Measurements from ENCODE around the gene TBC1D26.
"Not testable (repeated sequence)": the region's sequence is repeated elsewhere in the genome, so short reads cannot be mapped to it uniquely, and the experiment has no call there.

TBC1D26 gene

DNA sequence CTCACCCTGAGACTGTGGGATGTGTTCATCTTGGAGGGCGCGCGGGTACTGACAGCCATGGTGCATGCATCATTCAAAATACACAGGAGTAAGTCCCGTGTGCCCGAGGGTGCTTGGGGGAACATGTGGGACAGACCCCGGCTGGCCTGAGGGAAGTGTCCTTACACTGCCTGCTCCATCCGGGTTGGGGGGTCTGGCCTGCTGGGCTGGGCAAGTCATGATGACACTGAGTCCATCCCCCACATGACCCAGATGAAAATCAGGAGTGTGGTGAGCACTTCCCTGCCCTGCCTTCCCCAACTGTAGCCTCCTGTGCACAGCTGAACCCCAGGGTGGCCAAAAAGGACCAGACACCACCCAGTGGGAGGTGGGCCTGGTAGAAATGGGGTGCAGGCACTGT lies 10.8 kb downstream of the TBC1D26 start:
- no peak for DNase-seq
- Histone ChIP-seq H3K4me1 (no peaks in the 10 kb centered on the region), H3K27me3 (no peaks in the 10 kb centered on the region), H3K4me3 (no peak overlapping the region), H3K9me3 (no peaks in the 10 kb centered on the region), H3K36me3 (no peaks in the 10 kb centered on the region), H3K27ac (no peak overlapping the region)
- intact Hi-C loops (cut with DNase I; ENCODE audit: low total_unique reads): no loop called here
- TF ChIP-seq, protein P1, sequence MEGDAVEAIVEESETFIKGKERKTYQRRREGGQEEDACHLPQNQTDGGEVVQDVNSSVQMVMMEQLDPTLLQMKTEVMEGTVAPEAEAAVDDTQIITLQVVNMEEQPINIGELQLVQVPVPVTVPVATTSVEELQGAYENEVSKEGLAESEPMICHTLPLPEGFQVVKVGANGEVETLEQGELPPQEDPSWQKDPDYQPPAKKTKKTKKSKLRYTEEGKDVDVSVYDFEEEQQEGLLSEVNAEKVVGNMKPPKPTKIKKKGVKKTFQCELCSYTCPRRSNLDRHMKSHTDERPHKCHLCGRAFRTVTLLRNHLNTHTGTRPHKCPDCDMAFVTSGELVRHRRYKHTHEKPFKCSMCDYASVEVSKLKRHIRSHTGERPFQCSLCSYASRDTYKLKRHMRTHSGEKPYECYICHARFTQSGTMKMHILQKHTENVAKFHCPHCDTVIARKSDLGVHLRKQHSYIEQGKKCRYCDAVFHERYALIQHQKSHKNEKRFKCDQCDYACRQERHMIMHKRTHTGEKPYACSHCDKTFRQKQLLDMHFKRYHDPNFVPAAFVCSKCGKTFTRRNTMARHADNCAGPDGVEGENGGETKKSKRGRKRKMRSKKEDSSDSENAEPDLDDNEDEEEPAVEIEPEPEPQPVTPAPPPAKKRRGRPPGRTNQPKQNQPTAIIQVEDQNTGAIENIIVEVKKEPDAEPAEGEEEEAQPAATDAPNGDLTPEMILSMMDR (IDR thresholded peaks at IDR 0.05): no peak

DNA sequence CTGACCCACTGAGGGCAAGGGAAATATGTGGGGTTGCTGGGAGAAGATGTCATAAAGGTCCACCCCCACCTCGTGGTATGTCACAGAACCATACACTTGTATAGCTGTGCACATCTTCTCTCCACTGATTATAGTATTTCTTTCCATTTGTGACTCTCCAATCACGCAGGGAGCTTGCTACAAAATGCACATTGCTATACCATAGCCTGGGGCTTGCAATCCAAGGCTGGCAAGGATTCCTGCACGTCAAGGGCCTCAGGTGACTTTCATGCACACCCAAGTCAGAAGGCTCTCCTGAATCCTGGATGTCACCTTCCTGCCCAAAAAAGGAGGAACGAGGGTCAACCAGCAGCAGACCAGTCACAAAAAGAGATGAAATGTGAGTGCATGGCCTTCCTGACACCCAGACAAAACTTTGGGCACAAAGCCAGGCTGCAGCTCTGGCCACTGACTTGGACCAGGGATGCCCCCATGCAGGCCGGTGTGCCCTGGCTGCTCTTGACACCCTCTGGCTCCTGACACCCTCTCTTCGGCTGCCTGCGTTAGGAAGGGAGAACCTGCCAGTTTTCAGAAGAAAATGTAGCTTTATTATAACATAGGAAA lies 12.1 kb downstream of the TBC1D26 start:
- TF ChIP-seq, protein P1 (IDR thresholded peaks at IDR 0.05): no peak
- Histone ChIP-seq H3K27me3 (no peaks in the 10 kb centered on the region), H3K27ac (no peak overlapping the region), H3K4me3 (no peak overlapping the region), H3K4me1 (no peaks in the 10 kb centered on the region), H3K36me3 (no peaks in the 10 kb centered on the region), H3K9me3 (no peaks in the 10 kb centered on the region)
- no peak for DNase-seq
- intact Hi-C loops (cut with DNase I; ENCODE audit: low total_unique reads): no loop called here

DNA sequence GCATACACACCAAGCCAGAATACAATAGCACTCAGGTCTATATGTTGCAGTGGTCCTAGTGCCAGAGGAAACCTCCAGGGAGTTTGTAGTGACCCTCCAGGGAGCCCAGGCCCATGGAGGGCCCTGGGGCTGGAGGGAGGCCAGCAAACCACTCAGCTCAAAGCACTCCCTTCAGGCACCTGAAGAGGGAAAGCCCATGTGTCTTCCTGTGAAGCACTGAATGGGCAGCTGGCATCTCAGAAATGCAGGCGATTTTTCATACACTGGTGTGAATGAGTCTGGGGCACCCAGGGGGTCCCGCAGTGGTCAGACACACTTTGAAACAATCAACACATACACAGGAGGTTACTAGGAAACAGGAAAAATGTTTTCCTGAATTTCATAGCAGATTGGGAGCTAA lies 12.8 kb downstream of the TBC1D26 start:
- no peaks in the 10 kb centered on the region for H3K4me1 ChIP-seq
- no peak overlapping the region for H3K27ac ChIP-seq
- H3K9me3 ChIP-seq: no peaks in the 10 kb centered on the region
- TF ChIP-seq, protein P1 (IDR thresholded peaks at IDR 0.05): no peak
- intact Hi-C loops (cut with DNase I; ENCODE audit: low total_unique reads): no loop called here
- H3K4me3 ChIP-seq: no peak overlapping the region
- H3K27me3 ChIP-seq: peaks cover 0 to 4% of the 10 kb centered on the region in 2 donors
- DNase-seq: no peak
- no peaks in the 10 kb centered on the region for H3K36me3 ChIP-seq

DNA sequence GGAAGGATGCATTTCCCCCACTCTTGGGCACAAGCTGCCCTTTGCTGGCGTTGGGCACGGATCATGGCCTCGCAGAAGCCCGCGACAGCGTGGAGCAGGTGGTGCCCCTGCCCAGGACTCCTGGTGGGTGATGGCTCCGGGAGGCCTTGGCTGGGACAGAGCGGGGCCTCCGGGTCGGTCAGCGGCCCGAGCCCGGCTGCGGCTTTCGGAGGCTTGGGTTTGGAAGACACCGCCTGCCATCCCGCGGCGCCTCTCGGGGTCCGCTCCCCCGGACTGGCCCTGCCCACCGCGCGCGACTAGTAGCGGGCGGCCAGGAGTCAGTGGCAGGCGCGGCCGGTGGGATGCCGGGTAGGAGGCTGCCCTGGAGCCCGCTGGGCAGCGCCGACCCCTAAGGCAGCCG lies 17.3 kb downstream of the TBC1D26 start:
- H3K27me3 ChIP-seq; DNase-seq; H3K4me3 ChIP-seq; H3K4me1 ChIP-seq; intact Hi-C loops (cut with DNase I; ENCODE audit: low total_unique reads); H3K27ac ChIP-seq; H3K9me3 ChIP-seq; H3K36me3 ChIP-seq: not testable (repeated sequence)

DNA sequence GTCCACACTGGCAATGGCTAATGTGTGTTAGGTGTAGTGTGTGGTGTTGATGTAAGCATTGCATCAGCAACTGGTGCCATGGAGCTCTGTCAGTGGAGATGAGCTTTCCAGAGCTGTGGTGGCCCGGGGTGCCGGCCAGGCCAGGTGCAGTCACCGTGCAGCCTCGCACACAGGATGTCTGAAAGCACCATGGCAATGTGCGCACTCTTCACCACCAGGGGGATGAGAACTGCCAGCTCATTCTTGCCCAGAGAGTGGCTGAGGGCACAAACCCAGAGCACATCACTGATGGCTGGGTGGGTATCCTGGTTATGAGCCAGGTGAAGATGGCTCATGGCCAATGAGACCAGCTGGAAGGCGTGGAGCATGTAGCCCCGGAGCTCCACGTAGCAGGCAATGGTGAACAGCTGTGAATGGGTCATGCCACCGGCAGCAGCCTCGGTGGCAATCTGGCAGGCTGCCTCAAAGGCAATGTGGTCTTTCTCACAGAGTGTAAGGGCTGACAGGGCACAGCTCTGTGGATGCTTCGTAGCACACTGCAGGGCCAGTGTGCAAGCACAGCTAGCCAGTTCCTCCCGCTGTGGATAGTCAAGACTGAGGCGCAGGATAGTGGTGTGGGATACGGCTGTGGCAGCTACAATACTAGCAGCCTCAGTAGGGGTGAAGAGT lies 36.9 kb downstream of the TBC1D26 start:
- H3K9me3 ChIP-seq: not testable (repeated sequence)

DNA sequence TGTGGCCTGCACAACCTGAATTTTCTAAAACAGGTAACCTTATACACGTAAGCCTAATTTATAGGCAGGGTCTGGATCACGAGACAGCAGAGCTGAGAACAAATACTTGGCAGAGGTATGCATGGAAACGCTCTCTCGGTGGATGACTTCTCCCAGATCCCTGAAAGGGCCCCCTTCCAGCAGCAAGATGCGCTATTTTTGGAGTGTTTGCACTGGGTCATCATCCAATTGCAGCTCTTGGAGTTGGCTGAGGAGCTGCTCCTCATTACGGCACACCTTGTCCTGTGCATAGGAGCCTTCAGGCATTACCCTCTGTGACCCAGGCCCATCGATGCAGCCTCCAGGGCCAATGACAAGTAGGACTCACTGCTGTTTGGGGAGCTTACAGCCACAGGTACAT lies 38.6 kb downstream of the TBC1D26 start:
- H3K4me1 ChIP-seq; H3K36me3 ChIP-seq; H3K9me3 ChIP-seq; intact Hi-C loops (cut with DNase I; ENCODE audit: low total_unique reads); H3K4me3 ChIP-seq; DNase-seq; H3K27ac ChIP-seq; H3K27me3 ChIP-seq: not testable (repeated sequence)

More for the DNA sequence above, 36.9 kb downstream of the TBC1D26 start:
- DNase-seq; H3K36me3 ChIP-seq; H3K27ac ChIP-seq; H3K27me3 ChIP-seq; intact Hi-C loops (cut with DNase I; ENCODE audit: low total_unique reads); H3K4me1 ChIP-seq; H3K4me3 ChIP-seq: not testable (repeated sequence)

DNA sequence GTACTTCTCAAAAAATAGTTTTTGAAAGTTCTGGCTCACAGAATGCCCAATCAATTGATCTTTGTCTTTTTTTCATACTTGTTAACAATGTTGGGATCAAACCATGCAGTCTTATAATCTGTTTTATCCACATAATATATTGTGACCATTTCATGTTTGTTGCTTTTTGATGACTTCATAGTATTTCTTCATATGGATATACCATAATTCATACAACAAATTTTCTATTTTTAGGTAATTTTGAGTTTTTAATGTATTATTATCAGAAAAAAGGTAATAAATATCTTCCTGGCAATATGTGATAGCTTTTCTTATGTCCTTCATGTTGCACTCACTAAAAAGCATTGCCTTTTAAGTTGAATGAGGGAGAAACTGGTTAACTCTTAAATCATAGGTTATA lies 44.8 kb downstream of the TBC1D26 start:
- no peak for DNase-seq
- no peaks in the 10 kb centered on the region for H3K36me3 ChIP-seq
- H3K4me1 ChIP-seq: no peaks in the 10 kb centered on the region
- H3K27ac ChIP-seq: no peak overlapping the region
- intact Hi-C loops (cut with DNase I; ENCODE audit: low total_unique reads): no loop called here
- H3K27me3 ChIP-seq: no peaks in the 10 kb centered on the region
- TF ChIP-seq, protein P1 (IDR thresholded peaks at IDR 0.05): no peak
- H3K9me3 ChIP-seq: no peaks in the 10 kb centered on the region
- no peak overlapping the region for H3K4me3 ChIP-seq
